Lower lobe of right lung (tissue), 2 donors: ENCODE results near the gene GTF3C4. TPM values are rescaled to one million over a fixed set of nuclear protein-coding genes. Genes with fewer than 3 reads are reported as not detected.

Experiments used
- ATAC-seq, 2 donors: fragments of 200-7000 bp; cut with Tn5 transposase; one replicate each; pipeline ENCODE4 v1.9.1; 2020 to 2022; ENCODE audit warnings: mild to moderate bottlenecking in 2 of 2, moderate library complexity in 2 of 2
- DNase-seq: peaks from one replicate; pipeline ENCODE4 v3.0.0-alpha.2; 2020
- H3K27ac ChIP-seq: fragments of 200-600 bp; one replicate; pipeline ENCODE4 v1.8.0; 2022
- H3K27me3 ChIP-seq: fragments of 200-600 bp; one replicate; pipeline ENCODE4 v1.8.0; 2022; ENCODE audit warnings: low read depth
- H3K36me3 ChIP-seq: fragments of 200-600 bp; one replicate; pipeline ENCODE4 v1.8.0; 2022; ENCODE audit warnings: mild to moderate bottlenecking
- H3K4me1 ChIP-seq: fragments of 200-600 bp; one replicate; pipeline ENCODE4 v1.8.0; 2022
- H3K4me3 ChIP-seq: fragments of 200-600 bp; one replicate; pipeline ENCODE4 v1.8.0; 2022; ENCODE audit warnings: mild to moderate bottlenecking
- H3K9me3 ChIP-seq: fragments of 200-600 bp; one replicate; pipeline ENCODE4 v1.8.0; 2022
- intact Hi-C: fragments of 100-400 bp; cut with DNase I; formaldehyde crosslinking; loops from one replicate; pipeline ENCODE4 v1.11.0; 2022
- total RNA-seq: library from RNA; stranded (reverse); fragmentation: NEBNext Ultra II Directional; extraction: Animal tissue kit (Norgen Biotek cat#: 25700); gene quantifications from one replicate; pipeline ENCODE4 v1.2.1, GENCODE V29; 2021
- TF ChIP-seq, protein P1 (sequence below): fragments of 200-600 bp; IDR thresholded peaks from one replicate; pipeline ENCODE4 v1.8.0; 2022; ENCODE audit warnings: antibody characterized with exemption, mild to moderate bottlenecking
- donor health status: DM: no; HTN: yes; CAD: no; lungs with severe emphysema.

Gene GTF3C4
- total RNA-seq, 1 donor from 2014 or later, result 14.0 TPM

DNA sequence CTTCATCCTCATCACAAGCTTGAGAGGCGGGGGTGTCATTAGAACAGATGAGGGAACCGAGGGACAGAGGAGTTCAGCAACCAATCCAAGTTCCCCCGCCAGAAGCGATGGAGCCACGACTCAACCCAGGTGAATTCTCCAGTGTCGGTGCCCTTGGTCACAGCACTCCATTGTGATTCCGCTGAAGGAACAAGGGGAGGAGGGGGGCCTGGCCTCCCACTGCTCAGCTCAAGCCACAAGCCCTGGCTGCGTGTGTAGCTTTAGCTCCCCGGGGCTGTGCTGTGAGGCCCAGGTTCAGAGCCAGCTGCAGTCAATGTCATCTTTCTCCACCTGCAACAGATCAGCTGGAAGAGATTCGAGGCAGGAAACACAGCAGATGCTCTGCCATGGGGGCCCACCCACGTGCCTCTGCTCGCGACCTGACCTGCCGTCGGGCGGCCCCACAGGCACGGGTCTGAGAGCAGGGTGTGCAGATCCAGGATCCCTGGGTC, 72.6 kb downstream of the GTF3C4 start:
- no peak for ATAC-seq
- Histone ChIP-seq H3K9me3 (no peaks in the 10 kb centered on the region), H3K27ac (no peak overlapping the region), H3K4me3 (no peak overlapping the region), H3K27me3 (peaks cover 32% of the 10 kb centered on the region), H3K36me3 (no peaks in the 10 kb centered on the region), H3K4me1 (no peaks in the 10 kb centered on the region)
- TF ChIP-seq, protein P1, sequence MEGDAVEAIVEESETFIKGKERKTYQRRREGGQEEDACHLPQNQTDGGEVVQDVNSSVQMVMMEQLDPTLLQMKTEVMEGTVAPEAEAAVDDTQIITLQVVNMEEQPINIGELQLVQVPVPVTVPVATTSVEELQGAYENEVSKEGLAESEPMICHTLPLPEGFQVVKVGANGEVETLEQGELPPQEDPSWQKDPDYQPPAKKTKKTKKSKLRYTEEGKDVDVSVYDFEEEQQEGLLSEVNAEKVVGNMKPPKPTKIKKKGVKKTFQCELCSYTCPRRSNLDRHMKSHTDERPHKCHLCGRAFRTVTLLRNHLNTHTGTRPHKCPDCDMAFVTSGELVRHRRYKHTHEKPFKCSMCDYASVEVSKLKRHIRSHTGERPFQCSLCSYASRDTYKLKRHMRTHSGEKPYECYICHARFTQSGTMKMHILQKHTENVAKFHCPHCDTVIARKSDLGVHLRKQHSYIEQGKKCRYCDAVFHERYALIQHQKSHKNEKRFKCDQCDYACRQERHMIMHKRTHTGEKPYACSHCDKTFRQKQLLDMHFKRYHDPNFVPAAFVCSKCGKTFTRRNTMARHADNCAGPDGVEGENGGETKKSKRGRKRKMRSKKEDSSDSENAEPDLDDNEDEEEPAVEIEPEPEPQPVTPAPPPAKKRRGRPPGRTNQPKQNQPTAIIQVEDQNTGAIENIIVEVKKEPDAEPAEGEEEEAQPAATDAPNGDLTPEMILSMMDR, result no peak
- no peak for DNase-seq
- intact Hi-C loops, result no loop called here

DNA sequence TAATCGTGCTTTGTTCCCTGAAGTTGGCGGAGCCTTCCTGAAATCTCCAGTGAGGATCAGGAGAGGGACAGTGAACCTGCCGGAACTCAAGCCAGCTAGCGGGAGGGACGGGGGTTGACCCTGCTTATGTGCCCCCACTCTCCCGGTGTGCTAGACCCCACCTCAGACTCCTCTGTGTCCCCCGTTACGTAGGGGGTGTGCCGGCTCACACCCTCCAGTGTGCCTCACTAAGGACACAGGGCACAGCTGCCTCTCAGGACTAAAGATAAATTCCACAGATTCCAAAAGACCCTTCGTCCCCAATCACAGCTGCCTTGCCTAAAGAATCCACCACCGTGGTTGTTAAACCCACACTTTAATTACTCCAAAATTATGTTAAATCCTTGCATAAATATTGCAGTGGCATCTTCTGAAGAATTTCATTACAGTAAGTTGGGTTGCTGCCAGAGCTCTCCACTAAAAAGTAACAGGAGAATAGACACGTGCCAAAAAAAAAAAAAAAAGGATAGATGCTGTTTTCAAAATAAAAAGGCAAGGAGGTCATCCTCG, 73.7 kb downstream of the GTF3C4 start:
- TF ChIP-seq, protein P1, result no peak
- Histone ChIP-seq H3K36me3 (no peaks in the 10 kb centered on the region), H3K4me1 (no peaks in the 10 kb centered on the region), H3K4me3 (no peak overlapping the region), H3K27me3 (peaks cover 32% of the 10 kb centered on the region), H3K27ac (no peak overlapping the region), H3K9me3 (no peaks in the 10 kb centered on the region)
- DNase-seq (no peak), ATAC-seq (no peak)
- intact Hi-C loops, result no loop called here

Other genes starting within 250 kb of the GTF3C4 start
- gene BARHL1, start 87.9 kb upstream of the GTF3C4 start, total RNA-seq, result not detected
- 14.1 TPM for gene DDX31, start 481 bp upstream of the GTF3C4 start, total RNA-seq
- 6.1 TPM for gene AK8, start 207.8 kb downstream of the GTF3C4 start, total RNA-seq
- 13.9 TPM for gene SPACA9, start 208.4 kb downstream of the GTF3C4 start, total RNA-seq